HAP-1 (cell line): ENCODE data around the gene MXRA8.
A peak's percentile ranks its signal among the peaks of the same experiment; 100 is the strongest.

Experiments
- DNase-seq, 2 experiments: peaks; one replicate each; pipeline ENCODE4 v3.0.0-alpha.2; 2016 to 2020; ENCODE audit warnings: low spot score in 2 of 2
- H3K27me3 ChIP-seq: fragments of 250-450 bp; sonication (Bioruptor Pico); 2 replicates; pipeline ENCODE4 v1.5.1; 2020; ENCODE audit warnings: low read depth, mild to moderate bottlenecking, moderate library complexity
- H3K36me3 ChIP-seq: fragments of 250-450 bp; sonication (Bioruptor Pico); replicated peaks from 2 replicates; pipeline ENCODE4 v1.5.1; 2020; ENCODE audit warnings: mild to moderate bottlenecking
- H3K4me1 ChIP-seq: fragments of 250-450 bp; sonication (Bioruptor Pico); 2 replicates; pipeline ENCODE4 v1.5.1; 2020; ENCODE audit warnings: mild to moderate bottlenecking
- H3K4me3 ChIP-seq: fragments of 250-450 bp; sonication (Bioruptor Pico); 2 replicates; pipeline ENCODE4 v1.5.1; 2020; ENCODE audit warnings: mild to moderate bottlenecking, moderate library complexity
- H3K9me3 ChIP-seq: fragments of 250-450 bp; sonication (Bioruptor Pico); 2 replicates; pipeline ENCODE4 v1.5.1; 2020; ENCODE audit warnings: mild to moderate bottlenecking, moderate library complexity
- in situ Hi-C: fragments of 300-500 bp; cut with MboI; formaldehyde crosslinking; loops from 3 replicates; pipeline ENCODE4 v1.14.3; 2020; ENCODE audit warnings: low sequenced_read_pairs, inconsistent platforms, mixed read lengths

The MXRA8 gene

DNA sequence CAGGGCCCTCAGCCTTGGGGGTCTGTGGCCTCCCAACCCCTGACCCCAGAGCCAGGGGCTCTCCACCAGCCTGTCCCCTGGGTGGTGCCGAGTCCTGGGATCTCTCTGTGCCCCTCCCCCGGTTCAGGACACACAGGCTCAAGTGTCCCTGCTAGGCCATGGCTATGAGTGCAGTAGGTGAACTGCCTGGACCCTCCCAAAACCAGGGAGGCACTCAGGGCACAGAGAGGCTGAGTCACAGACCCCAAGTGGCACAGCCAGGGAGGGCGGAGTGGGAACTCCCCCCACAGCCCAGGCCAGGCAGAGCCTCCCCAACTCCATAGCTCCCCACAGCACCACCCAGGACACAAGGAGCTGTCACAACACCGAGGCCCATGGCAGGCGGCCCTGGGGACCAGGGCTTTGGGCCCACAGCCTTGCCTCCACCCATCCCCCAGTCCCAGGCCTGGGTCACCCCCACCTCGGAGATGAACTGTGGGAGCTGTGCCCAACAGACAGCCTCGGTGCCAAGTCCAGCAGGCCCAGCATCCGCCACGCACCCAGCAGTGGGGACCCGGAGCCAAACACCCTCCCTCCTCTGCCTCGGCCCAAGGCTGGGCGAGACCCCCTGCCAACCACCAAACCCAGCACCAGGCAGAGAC, 12.4 kb downstream of the MXRA8 start:
- in situ Hi-C loops = no loop called here
- H3K4me1 ChIP-seq = no peaks in the 10 kb centered on the region
- no peaks in the 10 kb centered on the region for H3K9me3 ChIP-seq
- no peak for DNase-seq
- no peak overlapping the region for H3K4me3 ChIP-seq
- H3K36me3 ChIP-seq = peaks cover 10% of the 10 kb centered on the region
- no peaks in the 10 kb centered on the region for H3K27me3 ChIP-seq

GRCh38 chr1:1345384-1345783, 13.0 kb downstream of the MXRA8 start:
- Histone ChIP-seq H3K4me1 (no peaks in the 10 kb centered on the region), H3K36me3 (peaks cover 11% of the 10 kb centered on the region)

DNA sequence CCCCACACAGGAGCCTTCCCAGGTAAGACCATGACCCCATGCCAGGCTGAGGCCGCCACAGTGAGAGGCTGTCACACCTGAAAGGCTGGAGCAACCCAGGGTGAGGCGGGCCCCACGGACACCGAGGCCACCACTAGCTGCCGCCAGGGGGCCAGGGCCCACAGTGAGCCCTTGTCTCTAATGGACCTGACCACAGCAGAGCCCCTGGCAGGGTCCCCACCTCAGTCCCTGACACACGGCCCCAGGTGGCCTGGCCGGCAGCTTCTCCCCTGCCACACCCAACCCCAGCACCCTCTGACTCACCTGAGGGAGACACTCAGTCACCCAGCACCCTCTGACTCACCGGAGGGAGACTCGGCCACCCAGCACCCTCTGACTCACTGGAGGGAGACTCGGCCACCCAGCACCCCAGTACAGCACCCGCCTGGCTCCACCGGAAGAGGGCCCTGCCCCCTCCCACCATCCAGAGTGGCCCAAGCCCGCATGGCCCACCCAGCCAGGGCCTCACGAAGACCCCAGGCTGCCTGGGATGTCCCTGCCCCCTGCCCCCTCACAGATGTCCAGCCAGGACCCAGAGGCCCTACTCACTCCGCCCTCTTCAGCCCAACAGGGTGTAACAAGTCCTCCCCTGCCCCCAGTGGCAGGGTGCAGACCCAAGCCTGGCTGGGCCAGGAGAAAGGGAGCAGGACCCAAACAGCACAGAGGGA, 13.5 kb downstream of the MXRA8 start:
- H3K36me3 ChIP-seq = peaks cover 15% of the 10 kb centered on the region
- no peaks in the 10 kb centered on the region for H3K4me1 ChIP-seq
- peak in 1 of 2 experiments; percentile 62 for DNase-seq
- in situ Hi-C loops = no loop called here
- H3K27me3 ChIP-seq = no peaks in the 10 kb centered on the region
- no peaks in the 10 kb centered on the region for H3K9me3 ChIP-seq
- no peak overlapping the region for H3K4me3 ChIP-seq

More at GRCh38 chr1:1345384-1345783, 13.0 kb downstream of the MXRA8 start:
- H3K4me3 ChIP-seq = no peak overlapping the region
- no peaks in the 10 kb centered on the region for H3K27me3 ChIP-seq
- in situ Hi-C loops = no loop called here
- no peaks in the 10 kb centered on the region for H3K9me3 ChIP-seq
- DNase-seq = no peak

DNA sequence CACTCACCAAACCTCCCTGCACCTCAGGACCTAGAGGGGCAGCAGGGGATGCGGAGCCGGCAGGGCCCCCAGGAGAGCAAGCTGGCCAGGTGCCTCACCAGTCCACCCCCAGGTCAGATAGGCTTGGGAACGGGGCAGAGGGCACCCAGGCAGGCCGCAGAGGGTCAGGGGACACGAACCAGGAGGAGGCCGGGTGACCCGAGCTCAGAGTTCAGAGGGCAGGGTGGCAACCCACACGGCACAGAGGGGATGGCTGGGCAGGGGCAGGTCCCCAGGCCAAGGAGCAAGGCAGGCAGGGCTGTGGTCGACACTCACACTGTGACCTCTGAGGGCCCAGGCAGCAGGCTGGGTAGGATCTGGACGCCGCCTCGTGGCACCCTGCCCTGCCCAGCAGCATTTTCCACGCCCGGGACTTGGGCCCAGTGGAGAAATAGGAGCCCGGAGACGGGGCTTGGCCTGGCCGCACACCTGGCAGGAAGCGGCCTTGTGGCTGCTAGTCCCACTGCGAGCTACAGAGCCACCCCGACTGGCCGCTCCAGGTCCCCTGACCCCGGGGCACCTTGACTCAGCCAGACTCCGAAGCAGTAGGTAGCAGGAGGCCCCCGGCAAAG, 14.4 kb downstream of the MXRA8 start:
- no peaks in the 10 kb centered on the region for H3K4me1 ChIP-seq
- DNase-seq = no peak

GRCh38 chr1:1342584-1343115, 15.7 kb downstream of the MXRA8 start:
- H3K27me3 ChIP-seq = no peaks in the 10 kb centered on the region
- no peak overlapping the region for H3K4me3 ChIP-seq
- H3K36me3 ChIP-seq = peaks cover 26% of the 10 kb centered on the region
- H3K4me1 ChIP-seq = no peaks in the 10 kb centered on the region
- DNase-seq = no peak
- H3K9me3 ChIP-seq = no peaks in the 10 kb centered on the region
- in situ Hi-C loops = no loop called here

More for the DNA sequence above, 14.4 kb downstream of the MXRA8 start:
- no peaks in the 10 kb centered on the region for H3K9me3 ChIP-seq
- no peaks in the 10 kb centered on the region for H3K27me3 ChIP-seq
- H3K36me3 ChIP-seq = peaks cover 18% of the 10 kb centered on the region
- in situ Hi-C loops = no loop called here
- H3K4me3 ChIP-seq = no peak overlapping the region

GRCh38 chr1:1342061-1342562, 16.2 kb downstream of the MXRA8 start:
- no peaks in the 10 kb centered on the region for H3K9me3 ChIP-seq
- in situ Hi-C loops = no loop called here
- no peak for DNase-seq
- H3K27me3 ChIP-seq = no peaks in the 10 kb centered on the region
- peaks cover 30% of the 10 kb centered on the region for H3K36me3 ChIP-seq
- H3K4me3 ChIP-seq = no peak overlapping the region
- H3K4me1 ChIP-seq = no peaks in the 10 kb centered on the region

GRCh38 chr1:1341549-1342021, 16.8 kb downstream of the MXRA8 start:
- in situ Hi-C loops = no loop called here
- no peak for DNase-seq
- Histone ChIP-seq H3K4me3 (no peak overlapping the region), H3K9me3 (no peaks in the 10 kb centered on the region), H3K36me3 (peaks cover 36% of the 10 kb centered on the region), H3K27me3 (no peaks in the 10 kb centered on the region), H3K4me1 (no peaks in the 10 kb centered on the region)

DNA sequence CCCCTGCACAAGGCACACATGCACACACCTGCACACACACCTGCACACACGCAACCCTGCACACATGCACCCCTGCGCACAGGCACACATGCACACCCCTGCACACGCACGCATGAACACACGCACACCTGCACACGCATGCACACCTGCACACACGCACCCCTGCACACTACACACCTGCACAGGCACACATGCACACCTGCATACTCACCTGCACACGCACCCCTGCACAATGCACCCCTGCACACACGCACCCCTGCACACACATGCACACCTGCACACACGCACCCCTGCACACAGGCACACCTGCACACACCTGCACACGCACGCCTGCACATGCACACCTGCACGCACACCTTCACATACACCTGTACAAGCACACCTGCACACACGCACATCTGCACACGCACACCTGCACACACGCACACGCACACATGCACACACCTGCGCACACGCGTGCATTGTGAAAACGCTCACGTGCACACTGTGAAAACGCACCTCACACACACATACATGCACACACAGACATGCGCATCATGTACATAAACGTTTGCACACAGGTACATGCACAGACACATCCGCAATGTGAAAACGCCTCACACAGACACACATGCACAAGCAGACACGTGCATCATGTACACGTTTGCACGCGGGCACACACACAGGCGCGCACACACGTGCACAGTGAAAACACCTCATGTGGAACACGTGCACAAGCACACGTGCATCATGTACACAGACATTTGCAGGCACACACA, 17.4 kb downstream of the MXRA8 start:
- in situ Hi-C loops = no loop called here
- H3K4me3 ChIP-seq = no peak overlapping the region
- H3K4me1 ChIP-seq = no peaks in the 10 kb centered on the region
- DNase-seq = no peak
- H3K27me3 ChIP-seq = no peaks in the 10 kb centered on the region
- H3K36me3 ChIP-seq = peaks cover 38% of the 10 kb centered on the region
- no peaks in the 10 kb centered on the region for H3K9me3 ChIP-seq

DNA sequence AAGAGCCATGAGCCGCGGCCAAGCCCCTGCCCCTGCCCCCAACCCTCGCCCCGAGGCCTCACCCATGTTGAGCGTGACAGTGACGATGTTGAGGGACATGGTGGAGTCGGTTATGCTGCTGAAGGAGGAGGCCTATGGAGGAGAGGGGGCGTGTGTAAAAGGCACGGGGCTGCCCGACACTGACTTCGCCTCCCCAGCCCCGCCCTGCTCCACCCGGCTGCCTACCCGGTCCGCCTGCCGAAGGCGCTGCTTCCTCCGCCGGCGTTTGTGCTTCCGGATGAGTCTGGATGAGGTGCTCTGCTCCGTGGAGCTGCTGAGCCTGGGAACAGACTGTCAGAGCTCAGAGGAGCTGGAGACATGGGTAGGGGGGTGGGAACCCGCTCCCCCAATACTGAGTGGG, 18.2 kb downstream of the MXRA8 start:
- peaks cover 40% of the 10 kb centered on the region for H3K36me3 ChIP-seq
- in situ Hi-C loops = no loop called here
- DNase-seq = no peak

GRCh38 chr1:1338278-1338677, 20.1 kb downstream of the MXRA8 start:
- Histone ChIP-seq H3K4me1 (no peaks in the 10 kb centered on the region), H3K4me3 (no peak overlapping the region), H3K9me3 (no peaks in the 10 kb centered on the region), H3K27me3 (no peaks in the 10 kb centered on the region), H3K36me3 (peaks cover 40% of the 10 kb centered on the region)
- in situ Hi-C loops = no loop called here
- DNase-seq = no peak

More for the DNA sequence above, 18.2 kb downstream of the MXRA8 start:
- no peaks in the 10 kb centered on the region for H3K9me3 ChIP-seq
- H3K4me1 ChIP-seq = no peaks in the 10 kb centered on the region
- H3K4me3 ChIP-seq = no peak overlapping the region
- no peaks in the 10 kb centered on the region for H3K27me3 ChIP-seq

GRCh38 chr1:1337793-1338147, 20.6 kb downstream of the MXRA8 start:
- peak in 1 of 2 experiments; percentile 68 for DNase-seq
- H3K27me3 ChIP-seq = no peaks in the 10 kb centered on the region
- in situ Hi-C loops = no loop called here
- H3K9me3 ChIP-seq = no peaks in the 10 kb centered on the region
- no peaks in the 10 kb centered on the region for H3K4me1 ChIP-seq
- H3K4me3 ChIP-seq = no peak overlapping the region
- H3K36me3 ChIP-seq = peaks cover 40% of the 10 kb centered on the region

DNA sequence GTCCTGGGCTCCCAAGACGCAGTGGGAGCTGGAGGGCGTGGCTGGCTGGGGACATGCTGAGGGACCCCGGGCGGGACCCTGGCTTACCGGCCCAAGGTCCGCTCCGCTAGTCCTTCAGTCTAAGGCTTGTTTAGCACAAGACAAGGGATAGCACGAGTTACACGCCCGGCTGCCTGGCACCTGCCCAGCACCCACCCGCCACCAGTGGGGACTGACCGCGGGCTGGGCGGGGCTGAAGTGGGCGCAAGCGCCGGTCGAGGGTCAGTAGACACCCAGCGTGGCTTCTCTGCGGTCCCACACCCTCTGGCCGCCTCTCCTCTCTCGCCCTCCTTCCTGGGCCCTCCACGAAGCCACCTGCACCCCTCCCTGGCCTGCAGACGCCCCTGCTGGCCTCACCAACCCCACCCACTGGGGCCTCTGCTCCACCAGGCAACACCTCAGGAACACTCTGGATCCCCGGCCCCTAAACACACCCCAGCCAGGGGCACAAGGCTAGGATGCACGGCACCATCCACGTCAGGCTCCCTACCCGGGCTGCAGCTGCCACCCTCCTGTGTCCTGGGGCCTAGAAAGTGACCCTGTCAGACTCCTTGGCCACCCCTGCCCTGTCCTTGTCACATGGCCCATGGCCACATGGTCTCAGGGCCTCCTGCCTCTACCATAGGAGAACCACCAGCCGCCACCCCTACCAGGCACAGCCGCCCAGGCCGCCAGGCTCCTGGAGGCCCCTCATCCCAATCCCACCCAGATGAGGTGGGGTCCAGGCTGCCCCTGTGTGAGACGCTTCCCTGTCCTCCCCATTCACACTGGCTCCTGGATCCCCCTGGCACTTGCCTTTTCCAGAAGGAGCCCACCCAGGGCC, 21.2 kb downstream of the MXRA8 start:
- in situ Hi-C loops = no loop called here
- no peaks in the 10 kb centered on the region for H3K4me1 ChIP-seq
- no peak overlapping the region for H3K4me3 ChIP-seq
- H3K27me3 ChIP-seq = no peaks in the 10 kb centered on the region
- peaks cover 40% of the 10 kb centered on the region for H3K36me3 ChIP-seq
- H3K9me3 ChIP-seq = no peaks in the 10 kb centered on the region
- no peak for DNase-seq

DNA sequence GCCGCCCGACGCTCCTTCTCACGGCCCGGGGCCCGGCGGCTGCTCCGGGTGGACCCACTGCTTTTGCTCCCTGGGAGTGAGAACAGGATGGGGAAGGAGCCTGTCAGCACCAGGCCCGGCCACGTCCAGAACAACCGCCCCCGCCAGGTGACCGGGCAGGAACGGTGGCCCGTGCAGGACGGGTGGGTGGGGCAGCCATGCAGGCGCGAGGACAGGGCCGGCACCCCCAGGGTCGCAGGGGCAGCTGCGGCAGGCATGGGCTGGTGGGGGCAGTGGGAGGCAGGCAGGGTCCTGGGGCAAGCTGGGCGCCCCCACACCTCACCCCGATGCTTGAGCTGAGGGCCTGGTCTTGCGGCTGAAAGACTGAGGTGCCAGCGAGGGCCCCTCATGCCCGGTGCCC, 21.9 kb downstream of the MXRA8 start:
- no peak for DNase-seq
- H3K36me3 ChIP-seq = peaks cover 35% of the 10 kb centered on the region

More for the DNA sequence above, 21.9 kb downstream of the MXRA8 start:
- in situ Hi-C loops = no loop called here
- Histone ChIP-seq H3K27me3 (no peaks in the 10 kb centered on the region), H3K4me3 (no peak overlapping the region), H3K4me1 (no peaks in the 10 kb centered on the region), H3K9me3 (no peaks in the 10 kb centered on the region)
